K562 (cell line): ENCODE results near the gene PIK3R1. TPM values are rescaled to one million over a fixed set of nuclear protein-coding genes. Genes with fewer than 3 reads are reported as not detected.

Experiments used
- ATAC-seq: fragments of 200-7000 bp; cut with Tn5 transposase; 3 replicates; pipeline ENCODE4 v1.9.1; 2020; ENCODE audit warnings: moderate library complexity
- BruUV-seq: library from RNA; stranded (reverse); fragments of 400-500 nt; replicated peaks from 2 replicates; lab custom pipeline; 2021; lab: Mats Ljungman, UMichigan
- CTCF ChIA-PET: fragments of 300-600 bp; formaldehyde crosslinking; extraction: SDS; loops from one replicate; lab custom pipeline; 2021; ENCODE audit warnings: low intra/inter-chr PET ratio; lab: Yijun Ruan, JAX
- POLR2A ChIA-PET: fragments of 300-600, 350-650 bp; sonication (Branson Sonifier 250); formaldehyde crosslinking; extraction: SDS; loops from one replicate; lab custom pipeline; 2021; ENCODE audit warnings: antibody characterized with exemption, inconsistent platforms; lab: Yijun Ruan, JAX
- DNase-seq, 4 experiments: peaks; one replicate each; pipeline versions ENCODE4 v3.0.0 to v3.0.0-alpha.2; 2011 to 2018; ENCODE audit warnings: low spot score in 3 of 4, mixed read lengths in 3 of 4; ENCODE audit errors: extremely low read depth in 1 of 4
- FAIRE-seq: peaks from 2 replicates; lab custom pipeline; 2011; peaks lifted over from hg19 to GRCh38; lab: Jason Lieb, UNC
- H2AFZ ChIP-seq: 2 replicates; pipeline ENCODE4 v1.6.0; 2011; ENCODE audit warnings: low read depth, low read length, control low read depth, inconsistent platforms
- H3K27ac ChIP-seq: fragments of 200-600 bp; 3 replicates; pipeline ENCODE4 v1.8.0; 2011; ENCODE audit warnings: low read depth, mild to moderate bottlenecking, control low read depth, inconsistent platforms, low read length, moderate library complexity, mixed read lengths; ENCODE audit errors: extremely low read depth
- H3K27me3 ChIP-seq, 2 experiments: fragments of 300-600 bp in 1 of 2; 2 replicates in 1 of 2; 3 replicates in 1 of 2; pipeline versions ENCODE4 v1.6.0 to v1.8.0; 2011; ENCODE audit warnings: inconsistent platforms in 2 of 2, low read length in 2 of 2, mild to moderate bottlenecking in 1 of 2, mixed read lengths in 1 of 2, moderate library complexity in 1 of 2; ENCODE audit not compliant: control insufficient read depth in 2 of 2, insufficient read depth in 2 of 2
- H3K36me3 ChIP-seq: fragments of 300-600 bp; 3 replicates; pipeline ENCODE4 v1.8.0; 2011; ENCODE audit warnings: mild to moderate bottlenecking, low read length, inconsistent platforms; ENCODE audit not compliant: control insufficient read depth, insufficient read depth
- H3K4me1 ChIP-seq, 2 experiments: fragments of 200-600 bp in 1 of 2; replicated peaks in 1 of 2; 2 replicates in 1 of 2; 3 replicates in 1 of 2; pipeline versions ENCODE4 v1.5.1 to v1.8.0; 2011; ENCODE audit warnings: inconsistent platforms in 2 of 2, low read length in 2 of 2, mild to moderate bottlenecking in 1 of 2, mixed read lengths in 1 of 2, moderate library complexity in 1 of 2; ENCODE audit not compliant: control insufficient read depth in 2 of 2, insufficient read depth in 2 of 2
- H3K4me2 ChIP-seq: 2 replicates; pipeline ENCODE4 v1.6.1; 2011; ENCODE audit warnings: low read length, control low read depth, inconsistent platforms, mixed read lengths; ENCODE audit not compliant: insufficient read depth
- H3K4me3 ChIP-seq: fragments of 200-600 bp; sonication (generic), shearing (Covaris generic); 2 replicates; pipeline ENCODE4 v1.5.1; 2016; ENCODE audit warnings: control low read depth, inconsistent platforms
- H3K79me2 ChIP-seq: fragments of 200-600 bp; 3 replicates; pipeline ENCODE4 v1.8.0; 2011; ENCODE audit warnings: low read length, inconsistent platforms; ENCODE audit not compliant: control insufficient read depth, insufficient read depth
- H3K9ac ChIP-seq, 2 experiments: 2 replicates each; pipeline versions ENCODE4 v1.6.0 to v1.6.1; 2011; ENCODE audit warnings: low read depth in 2 of 2, low read length in 2 of 2, control low read depth in 1 of 2, inconsistent platforms in 1 of 2, mild to moderate bottlenecking in 1 of 2, mixed read lengths in 1 of 2; ENCODE audit not compliant: insufficient read depth in 1 of 2
- H3K9me1 ChIP-seq: one replicate; pipeline ENCODE4 v1.6.0; 2011; ENCODE audit warnings: inconsistent platforms, mild to moderate bottlenecking, low read length, moderate library complexity; ENCODE audit not compliant: control insufficient read depth, insufficient read depth
- H3K9me3 ChIP-seq: replicated peaks from 2 replicates; pipeline ENCODE4 v1.5.1; 2011; ENCODE audit warnings: low read depth, low read length, inconsistent platforms; ENCODE audit not compliant: control insufficient read depth, insufficient read depth
- H4K20me1 ChIP-seq: replicated peaks from 2 replicates; pipeline ENCODE4 v1.6.1; 2011; ENCODE audit warnings: low read length, inconsistent platforms, mixed read lengths; ENCODE audit not compliant: control insufficient read depth, insufficient read depth
- CBX1 ChIP-seq: sonication (generic); IDR thresholded peaks from 2 replicates; pipeline ENCODE4 v1.6.1; 2016; ENCODE audit warnings: antibody characterized with exemption, low read depth, mild to moderate bottlenecking
- CTCF ChIP-seq, 3 experiments: IDR thresholded peaks in 2 of 3; conservative IDR thresholded peaks in 1 of 3; 2 replicates each; pipeline ENCODE4 v1.5.1; 2011 to 2012; ENCODE audit warnings: low read length in 3 of 3, mild to moderate bottlenecking in 3 of 3, control low read depth in 2 of 3, improper control_type of control experiment in 1 of 3, inconsistent platforms in 1 of 3, low read depth in 1 of 3, mixed read lengths in 1 of 3, moderate library complexity in 1 of 3; ENCODE audit not compliant: insufficient read depth in 2 of 3
- CXXC5 ChIP-seq: fragments of 250-450 bp; sonication (Bioruptor Pico); IDR thresholded peaks from 2 replicates; pipeline ENCODE4 v1.8.0; 2022; ENCODE audit warnings: inconsistent platforms, mild to moderate bottlenecking, moderate library complexity
- DPF2 ChIP-seq: fragments of 450-650 bp; IDR thresholded peaks from 2 replicates; pipeline ENCODE4 v1.6.1; 2016
- FOXA1 ChIP-seq: fragments of 450-650 bp; IDR thresholded peaks from 2 replicates; pipeline ENCODE4 v1.6.1; 2016; ENCODE audit warnings: mild to moderate bottlenecking, borderline replicate concordance
- HDAC2 ChIP-seq: fragments of 450-650 bp; IDR thresholded peaks from 2 replicates; pipeline ENCODE4 v1.6.1; 2016; ENCODE audit warnings: mild to moderate bottlenecking
- HMGN3 ChIP-seq: IDR thresholded peaks from 2 replicates; pipeline ENCODE4 v1.6.1; 2011; ENCODE audit warnings: borderline replicate concordance, low read depth, mild to moderate bottlenecking, mixed read lengths, low read length; ENCODE audit not compliant: insufficient read length; ENCODE audit errors: extremely low read depth
- MEIS2 ChIP-seq: fragments of 450-650 bp; IDR thresholded peaks from 2 replicates; pipeline ENCODE4 v1.6.1; 2014; ENCODE audit warnings: mild to moderate bottlenecking; ENCODE audit not compliant: partially characterized antibody
- POLR2G ChIP-seq: fragments of 200-400 bp; formaldehyde crosslinking; IDR thresholded peaks from 2 replicates; pipeline ENCODE4 v1.6.1; 2017; ENCODE audit warnings: low read depth, mild to moderate bottlenecking, antibody characterized with exemption, low read length, moderate library complexity
- TRIM28 ChIP-seq: fragments of 450-650 bp; IDR thresholded peaks from 2 replicates; pipeline ENCODE4 v1.6.1; 2017
- ZBTB49 ChIP-seq: sonication (generic); formaldehyde crosslinking; IDR thresholded peaks from 2 replicates; pipeline ENCODE4 v1.8.0; 2022; ENCODE audit warnings: missing genetic modification reagents, mild to moderate bottlenecking, borderline replicate concordance
- ZNF165 ChIP-seq: fragments of 250-450 bp; sonication (Bioruptor Pico); IDR thresholded peaks from 2 replicates; pipeline ENCODE4 v1.4.0; 2020; ENCODE audit warnings: borderline replicate concordance
- ZNF175 ChIP-seq: fragments of 200-800 bp; sonication (Bioruptor generic); IDR thresholded peaks from 2 replicates; pipeline ENCODE4 v1.6.1; 2016; ENCODE audit warnings: low read depth, mild to moderate bottlenecking, missing genetic modification characterization, missing compliant biosample characterization
- WGBS: fragments of 100-300 bp; shearing (Covaris generic); methylation state at CpG from one replicate; pipeline ENCODE4 v1.1.6; 2016; ENCODE audit warnings: low coverage, mixed read lengths; ENCODE audit not compliant: insufficient coverage; ENCODE audit errors: missing lambda C conversion rate; 5-methylcytosine and 5-hydroxymethylcytosine counted together
- in situ Hi-C: fragments of 300-500 bp; cut with MboI; formaldehyde crosslinking; loops from 4 replicates; pipeline ENCODE4 v1.15.0; 2018; ENCODE audit warnings: inconsistent platforms, mixed read lengths
- intact Hi-C: fragments of 100-400 bp; cut with micrococcal nuclease; formaldehyde crosslinking; loops from 2 replicates; pipeline ENCODE4 v1.14.2; 2022
- polyA plus RNA-seq, 8 experiments: library from polyadenylated mRNA; depleted of rRNA in 4 of 8; stranded (reverse) in 5 of 8; unstranded in 3 of 8; fragments of >200 nt; fragmentation: Nextera tagmentation in 2 of 8; fragmentation: Illumina TruSeq in 1 of 8; extraction: Ambion mirVana in 2 of 8; extraction: Trizol in 1 of 8; gene quantifications; 2 replicates each; pipeline versions ENCODE4 v1.2.1 to v1.2.3, GENCODE V29; 2011 to 2014; ENCODE audit warnings: inconsistent platforms in 1 of 8, missing spikeins in 1 of 8
- total RNA-seq, 7 experiments: library from RNA; depleted of rRNA in 6 of 7; stranded (reverse); fragments of >200 nt in 6 of 7; fragmentation: Illumina TruSeq in 2 of 7; extraction: Trizol in 2 of 7; gene quantifications; 2 replicates each; pipeline versions ENCODE4 v1.2.1 to v1.2.3, GENCODE V29; 2011 to 2021; ENCODE audit warnings: low replicate concordance in 1 of 7
- TF ChIP-seq, protein P1 (sequence below), 2 experiments: IDR thresholded peaks; 2 replicates each; pipeline ENCODE4 v1.6.1; 2011; ENCODE audit warnings: borderline replicate concordance in 1 of 2, control low read depth in 1 of 2, low read depth in 1 of 2, low read length in 1 of 2, mild to moderate bottlenecking in 1 of 2, mixed read lengths in 1 of 2, moderate library complexity in 1 of 2; ENCODE audit not compliant: insufficient read depth in 1 of 2, insufficient read length in 1 of 2, poor library complexity in 1 of 2, severe bottlenecking in 1 of 2; ENCODE audit errors: extremely low read depth in 1 of 2
- TF ChIP-seq, protein P2 (sequence below), 2 experiments: fragments of 450-650 bp; IDR thresholded peaks; 2 replicates each; pipeline ENCODE4 v1.6.1; 2016

The PIK3R1 gene
- total and polyA plus RNA-seq, 9 of the 15 experiments (the other 6 are each of a cell fraction or from before 2014, with no cell fraction given), result 1.1 to 9.7 (median 4.8) TPM

DNA sequence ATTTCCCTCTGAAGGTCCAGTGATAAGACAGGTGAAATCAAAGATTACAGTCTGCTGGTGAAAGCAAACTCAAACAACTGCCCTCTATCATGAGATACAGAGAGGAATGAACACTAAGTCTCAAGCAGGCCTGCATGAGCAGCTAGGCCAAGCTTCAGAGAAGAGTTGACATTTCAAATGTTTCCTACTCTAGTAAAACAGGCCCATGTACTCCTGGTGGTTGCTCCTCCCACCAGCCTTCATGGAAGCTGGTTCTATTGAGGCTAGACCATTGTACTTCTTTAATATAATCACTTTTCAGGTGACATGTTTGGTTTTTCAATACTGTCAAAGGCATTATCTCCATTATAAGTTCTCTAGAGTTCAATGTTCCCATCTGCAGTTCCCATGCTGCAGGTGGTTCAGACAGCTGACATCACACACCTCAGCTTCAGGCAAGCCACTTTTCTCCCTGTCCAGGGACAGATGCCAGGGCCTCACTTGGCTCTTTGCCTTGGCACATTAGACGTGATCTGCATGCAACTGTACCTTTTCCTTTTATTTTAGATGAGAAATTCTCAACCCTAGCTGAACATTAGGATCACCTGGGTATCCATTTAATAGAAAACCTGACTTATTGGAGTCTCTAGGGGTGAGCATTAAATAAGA is 89.8 kb downstream of the PIK3R1 start:
- intact Hi-C loops (no loop called here), in situ Hi-C loops (no loop called here)
- Histone ChIP-seq H3K79me2 (no peaks in the 10 kb centered on the region), H3K4me1 (peaks cover 0 to 8% of the 10 kb centered on the region in 2 experiments; a peak in 2 of 5 replicates), H3K4me3 (no peak overlapping the region), H3K27me3 (peaks cover 5 to 11% of the 10 kb centered on the region in 2 experiments; a peak in 2 of 5 replicates), H3K4me2 (no peak overlapping the region), H3K36me3 (no peaks in the 10 kb centered on the region), H2AFZ (no peak overlapping the region), H3K9ac (no peak overlapping the region), H3K9me1 (no peaks in the 10 kb centered on the region), H3K9me3 (no peaks in the 10 kb centered on the region), H4K20me1 (0 out of 2 replicates have a peak, but pooled peaks cover 3% of the 10 kb centered on the region), H3K27ac (no peak overlapping the region)
- WGBS, result 0% methylated on average over 1 of the region's 1 CpG
- no peak for DNase-seq
- POLR2A ChIA-PET, result interaction anchor here (1.0 kb wide), 1 partner anchor 26 kb away, joined by 3 read pairs; no protein-coding TSS in a partner anchor
- ATAC-seq, result no peak
- no peak for FAIRE-seq
- CTCF ChIA-PET, result no interaction called here
- no TSS peak for BruUV-seq
- TF ChIP-seq POLR2G, result no peak
- TF ChIP-seq, protein P1, sequence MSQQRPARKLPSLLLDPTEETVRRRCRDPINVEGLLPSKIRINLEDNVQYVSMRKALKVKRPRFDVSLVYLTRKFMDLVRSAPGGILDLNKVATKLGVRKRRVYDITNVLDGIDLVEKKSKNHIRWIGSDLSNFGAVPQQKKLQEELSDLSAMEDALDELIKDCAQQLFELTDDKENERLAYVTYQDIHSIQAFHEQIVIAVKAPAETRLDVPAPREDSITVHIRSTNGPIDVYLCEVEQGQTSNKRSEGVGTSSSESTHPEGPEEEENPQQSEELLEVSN (IDR thresholded peaks at IDR 0.05; ENCODE audit: borderline replicate concordance in 1 of 2, extremely low read depth in 1 of 2, insufficient read depth in 1 of 2, insufficient read length in 1 of 2, low read depth in 1 of 2, low read length in 1 of 2, poor library complexity in 1 of 2, severe bottlenecking in 1 of 2), result no peak
- no peak for TF ChIP-seq CXXC5 (CRISPR knock-in tag)
- no peak for TF ChIP-seq HMGN3
- no peak for TF ChIP-seq DPF2
- TF ChIP-seq ZNF175 (CRISPR knock-in tag), result no peak
- TF ChIP-seq, protein P2, sequence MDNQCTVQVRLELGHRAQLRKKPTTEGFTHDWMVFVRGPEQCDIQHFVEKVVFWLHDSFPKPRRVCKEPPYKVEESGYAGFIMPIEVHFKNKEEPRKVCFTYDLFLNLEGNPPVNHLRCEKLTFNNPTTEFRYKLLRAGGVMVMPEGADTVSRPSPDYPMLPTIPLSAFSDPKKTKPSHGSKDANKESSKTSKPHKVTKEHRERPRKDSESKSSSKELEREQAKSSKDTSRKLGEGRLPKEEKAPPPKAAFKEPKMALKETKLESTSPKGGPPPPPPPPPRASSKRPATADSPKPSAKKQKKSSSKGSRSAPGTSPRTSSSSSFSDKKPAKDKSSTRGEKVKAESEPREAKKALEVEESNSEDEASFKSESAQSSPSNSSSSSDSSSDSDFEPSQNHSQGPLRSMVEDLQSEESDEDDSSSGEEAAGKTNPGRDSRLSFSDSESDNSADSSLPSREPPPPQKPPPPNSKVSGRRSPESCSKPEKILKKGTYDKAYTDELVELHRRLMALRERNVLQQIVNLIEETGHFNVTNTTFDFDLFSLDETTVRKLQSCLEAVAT (IDR thresholded peaks at IDR 0.05), result no peak
- no peak for TF ChIP-seq ZBTB49 (CRISPR knock-in tag)
- TF ChIP-seq MEIS2, result no peak
- no peak for TF ChIP-seq CBX1
- TF ChIP-seq FOXA1, result no peak
- TF ChIP-seq HDAC2, result no peak
- no peak for TF ChIP-seq ZNF165 (CRISPR knock-in tag)
- no peak for TF ChIP-seq CTCF (IDR thresholded peaks at IDR 0.05 in 2 of 3, conservative IDR thresholded peaks at IDR 0.05 in 1 of 3; ENCODE audit: insufficient read depth in 2 of 3, low read depth in 1 of 3, low read length in 3 of 3)
- no peak for TF ChIP-seq TRIM28
